ENCODE data around the gene GFOD2. TPM values are rescaled to one million over a fixed set of nuclear protein-coding genes. Genes with fewer than 3 reads are reported as not detected.

Gene GFOD2
- total RNA-seq, 4 donors from 2014 or later, result 21.9 to 32.2 (median 24.3) TPM

- no peaks in the 10 kb centered on the region for H3K27me3 ChIP-seq
- intact Hi-C loops (cut with DNase I; ENCODE audit: low total_unique reads), result no loop called here
- 96 to 100% methylated on average over 4 of the region's 4 CpGs for WGBS, 2 donors (ENCODE audit: low coverage in 1 of 2)
Observed at GRCh38 chr16:67707210-67707609, 11.9 kb downstream of the GFOD2 start.

DNA sequence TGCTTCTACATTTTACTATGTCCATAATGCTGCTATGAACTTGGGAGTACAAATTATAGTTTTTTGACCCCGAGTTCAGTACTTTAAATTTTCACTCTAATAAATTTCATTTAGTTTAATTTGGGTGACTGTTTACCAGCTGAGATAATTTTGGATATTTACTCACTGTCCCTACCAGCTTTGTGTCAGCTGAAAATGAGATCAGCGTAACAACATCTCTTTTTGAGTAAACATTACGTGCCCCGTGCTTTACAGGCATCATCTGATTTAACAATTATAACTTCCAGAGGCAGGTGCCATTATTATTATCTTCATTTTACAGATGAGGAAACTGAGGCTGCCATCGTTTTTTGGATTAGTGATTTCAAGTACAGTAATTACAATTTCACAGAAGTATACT, 15.0 kb downstream of the GFOD2 start:
- no peaks in the 10 kb centered on the region for H3K9me3 ChIP-seq
- TF ChIP-seq EP300 (IDR thresholded peaks at IDR 0.05; ENCODE audit: low read depth) (no peak), POLR2AphosphoS5 (IDR thresholded peaks at IDR 0.05) (no peak), POLR2A (IDR thresholded peaks at IDR 0.05) (no peak)
- TF ChIP-seq, protein P1, sequence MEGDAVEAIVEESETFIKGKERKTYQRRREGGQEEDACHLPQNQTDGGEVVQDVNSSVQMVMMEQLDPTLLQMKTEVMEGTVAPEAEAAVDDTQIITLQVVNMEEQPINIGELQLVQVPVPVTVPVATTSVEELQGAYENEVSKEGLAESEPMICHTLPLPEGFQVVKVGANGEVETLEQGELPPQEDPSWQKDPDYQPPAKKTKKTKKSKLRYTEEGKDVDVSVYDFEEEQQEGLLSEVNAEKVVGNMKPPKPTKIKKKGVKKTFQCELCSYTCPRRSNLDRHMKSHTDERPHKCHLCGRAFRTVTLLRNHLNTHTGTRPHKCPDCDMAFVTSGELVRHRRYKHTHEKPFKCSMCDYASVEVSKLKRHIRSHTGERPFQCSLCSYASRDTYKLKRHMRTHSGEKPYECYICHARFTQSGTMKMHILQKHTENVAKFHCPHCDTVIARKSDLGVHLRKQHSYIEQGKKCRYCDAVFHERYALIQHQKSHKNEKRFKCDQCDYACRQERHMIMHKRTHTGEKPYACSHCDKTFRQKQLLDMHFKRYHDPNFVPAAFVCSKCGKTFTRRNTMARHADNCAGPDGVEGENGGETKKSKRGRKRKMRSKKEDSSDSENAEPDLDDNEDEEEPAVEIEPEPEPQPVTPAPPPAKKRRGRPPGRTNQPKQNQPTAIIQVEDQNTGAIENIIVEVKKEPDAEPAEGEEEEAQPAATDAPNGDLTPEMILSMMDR (IDR thresholded peaks at IDR 0.05), result no peak
- H3K4me3 ChIP-seq, result no peak overlapping the region
- no peaks in the 10 kb centered on the region for H3K4me1 ChIP-seq
- in situ Hi-C loops (cut with MboI; ENCODE audit: low pct_ligation_motif_present in 1 of 4, low pct_unique_long_range_greater_than_20kb in 1 of 4, low sequenced_read_pairs in 3 of 4), result no loop called here
- intact Hi-C loops (cut with DNase I; ENCODE audit: low total_unique reads), result no loop called here
- WGBS, 2 donors (ENCODE audit: low coverage in 1 of 2), result 78 to 83% methylated on average over 5 of the region's 5 CpGs
- no peak for DNase-seq
- H3K36me3 ChIP-seq, result peaks cover 0 to 9% (median 0%) of the 10 kb centered on the region in 4 donors
- no peak overlapping the region for H3K27ac ChIP-seq
- no peaks in the 10 kb centered on the region for H3K27me3 ChIP-seq

More at GRCh38 chr16:67707210-67707609, 11.9 kb downstream of the GFOD2 start:
- Histone ChIP-seq H3K27ac (no peak overlapping the region), H3K36me3 (no peaks in the 10 kb centered on the region), H3K4me3 (no peak overlapping the region), H3K9me3 (no peaks in the 10 kb centered on the region), H3K4me1 (peaks cover 0 to 5% (median 0%) of the 10 kb centered on the region in 4 donors)
- TF ChIP-seq EP300 (IDR thresholded peaks at IDR 0.05; ENCODE audit: low read depth) (no peak), POLR2A (IDR thresholded peaks at IDR 0.05) (no peak), POLR2AphosphoS5 (IDR thresholded peaks at IDR 0.05) (no peak)
- TF ChIP-seq, protein P1 (IDR thresholded peaks at IDR 0.05), result no peak
- DNase-seq, result no peak
- in situ Hi-C loops (cut with MboI; ENCODE audit: low pct_ligation_motif_present in 1 of 4, low pct_unique_long_range_greater_than_20kb in 1 of 4, low sequenced_read_pairs in 3 of 4), result no loop called here

DNA sequence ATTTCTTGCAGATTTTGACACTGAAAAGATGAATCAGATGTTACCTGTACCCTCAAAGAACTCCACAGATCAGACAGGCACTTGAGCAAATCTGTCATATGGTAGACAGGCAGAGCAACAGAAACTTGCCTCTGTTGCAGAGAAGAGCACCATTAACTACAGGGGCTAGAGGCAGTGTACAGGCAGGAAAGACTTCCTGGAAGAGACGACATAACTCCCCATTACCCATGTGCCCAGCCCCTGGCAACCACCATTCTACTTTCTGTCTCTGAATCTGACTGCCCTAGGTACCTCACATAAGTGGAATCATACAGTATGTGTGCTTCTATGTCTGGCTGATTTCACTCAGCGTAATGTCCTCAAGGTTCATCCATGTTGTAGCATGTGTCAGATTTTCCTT, 15.5 kb downstream of the GFOD2 start:
- in situ Hi-C loops (cut with MboI; ENCODE audit: low pct_ligation_motif_present in 1 of 4, low pct_unique_long_range_greater_than_20kb in 1 of 4, low sequenced_read_pairs in 3 of 4), result no loop called here
- 66 to 100% methylated on average over 1 to 2 of the region's 2 CpGs for whole genome bisulfite sequencing, 2 donors (ENCODE audit: low coverage in 1 of 2)
- no peak for TF ChIP-seq POLR2A (IDR thresholded peaks at IDR 0.05)
- TF ChIP-seq EP300 (IDR thresholded peaks at IDR 0.05; ENCODE audit: low read depth), result no peak
- TF ChIP-seq, protein P1 (IDR thresholded peaks at IDR 0.05), result no peak
- TF ChIP-seq POLR2AphosphoS5 (IDR thresholded peaks at IDR 0.05), result no peak
- Histone ChIP-seq H3K4me1 (peaks cover 0 to 3% (median under 1%) of the 10 kb centered on the region in 4 donors), H3K4me3 (no peak overlapping the region), H3K27me3 (no peaks in the 10 kb centered on the region), H3K36me3 (peaks cover 0 to 11% (median 0%) of the 10 kb centered on the region in 4 donors), H3K9me3 (no peaks in the 10 kb centered on the region), H3K27ac (no peak overlapping the region)
- DNase-seq, result no peak
- intact Hi-C loops (cut with DNase I; ENCODE audit: low total_unique reads), result no loop called here

GRCh38 chr16:67702130-67702529, 17.0 kb downstream of the GFOD2 start:
- intact Hi-C loops (cut with DNase I; ENCODE audit: low total_unique reads), result no loop called here
- no peaks in the 10 kb centered on the region for H3K27me3 ChIP-seq
- in situ Hi-C loops (cut with MboI; ENCODE audit: low pct_ligation_motif_present in 1 of 4, low pct_unique_long_range_greater_than_20kb in 1 of 4, low sequenced_read_pairs in 3 of 4), result no loop called here
- H3K27ac ChIP-seq, result no peak overlapping the region
- H3K9me3 ChIP-seq, result no peaks in the 10 kb centered on the region
- H3K4me1 ChIP-seq, result peaks cover 0 to 15% (median 4%) of the 10 kb centered on the region in 4 donors
- DNase-seq, result no peak
- H3K36me3 ChIP-seq, result peaks cover 0 to 11% (median 0%) of the 10 kb centered on the region in 4 donors
- TF ChIP-seq POLR2A (IDR thresholded peaks at IDR 0.05) (no peak), EP300 (IDR thresholded peaks at IDR 0.05; ENCODE audit: low read depth) (no peak), POLR2AphosphoS5 (IDR thresholded peaks at IDR 0.05) (no peak)
- TF ChIP-seq, protein P1 (IDR thresholded peaks at IDR 0.05), result no peak
- 94 to 100% methylated on average over 4 of the region's 4 CpGs for WGBS, 2 donors (ENCODE audit: low coverage in 1 of 2)
- no peak overlapping the region for H3K4me3 ChIP-seq

Data from transverse colon (tissue), 4 donors.